ENCODE data around the gene TRAPPC10. TPM values are rescaled to one million over a fixed set of nuclear protein-coding genes. Genes with fewer than 3 reads are reported as not detected.

The TRAPPC10 gene
- polyA plus RNA-seq, 1 of the 3 experiments (the other 2 are of a cell fraction): 17.5 TPM

DNA sequence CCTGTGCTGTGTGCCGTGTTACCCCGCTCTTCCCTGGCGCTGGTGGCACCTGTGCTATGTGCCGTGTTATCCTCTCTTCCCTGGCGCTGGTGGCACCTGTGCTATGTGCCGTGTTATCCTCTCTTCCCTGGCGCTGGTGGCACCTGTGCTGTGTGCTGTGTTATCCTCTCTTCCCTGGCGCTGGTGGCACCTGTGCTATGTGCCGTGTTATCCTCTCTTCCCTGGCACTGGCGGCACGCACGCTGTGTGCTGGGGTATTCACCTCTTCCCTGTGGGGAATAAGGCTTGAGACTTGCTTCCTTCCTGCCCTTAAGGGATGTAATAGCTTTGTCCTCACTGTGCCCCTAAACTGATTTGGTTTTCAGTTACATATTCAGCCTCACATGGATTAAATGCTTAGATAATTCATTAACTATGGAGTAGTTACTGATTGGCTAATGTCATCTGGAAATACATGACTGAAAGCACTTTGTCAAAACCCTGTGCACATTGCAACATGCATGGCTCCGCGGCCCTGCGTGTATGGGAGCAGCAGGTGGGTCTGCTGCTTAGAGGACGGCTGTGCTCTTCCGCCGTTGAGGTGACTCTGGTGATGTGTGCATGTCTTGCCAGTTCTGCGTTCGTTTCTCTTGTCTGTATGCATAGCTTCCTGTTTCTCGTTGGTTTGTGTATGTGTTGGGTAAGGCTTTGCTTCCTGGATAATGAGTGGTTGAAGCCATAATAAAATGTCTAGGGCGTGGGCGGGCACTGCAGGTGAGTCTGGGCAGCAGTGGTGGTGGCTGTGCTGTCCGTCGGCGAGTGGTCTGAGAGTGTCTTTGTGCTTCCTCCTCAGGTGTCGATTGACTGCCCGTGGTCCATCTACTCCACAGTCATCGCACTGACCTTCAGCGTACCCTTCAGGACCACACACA, 77.1 kb downstream of the TRAPPC10 start:
- ChIA-PET CTCF (no interaction called here), POLR2A (no interaction called here)
- no peaks in the 10 kb centered on the region for H4K20me1 ChIP-seq (ENCODE audit: insufficient read depth)
- H3K27me3 ChIP-seq (ENCODE audit: insufficient read depth): no peaks in the 10 kb centered on the region
- no peaks in the 10 kb centered on the region for H3K4me1 ChIP-seq (ENCODE audit: control insufficient read depth in 1 of 2, insufficient read depth in 2 of 2, low read depth in 1 of 2, low read length in 1 of 2)
- H3F3A ChIP-seq (replicated peaks; ENCODE audit: insufficient read depth): peaks cover 2% of the 10 kb centered on the region
- H3K9me3 ChIP-seq: no peaks in the 10 kb centered on the region
- H2AFZ ChIP-seq (ENCODE audit: low read depth): no peak overlapping the region
- H3K4me3 ChIP-seq (ENCODE audit: low read depth in 2 of 2, low read length in 1 of 2): no peak overlapping the region
- no peak overlapping the region for H3K4me2 ChIP-seq
- H3K9ac ChIP-seq: no peak overlapping the region
- peaks cover 6% of the 10 kb centered on the region; the same call in 1 of the 2 replicates for H3K79me2 ChIP-seq (ENCODE audit: insufficient read depth)
- no peak for DNase-seq
- WGBS (ENCODE audit: low lambda C conversion rate): 98% methylated on average over 19 of the region's 30 CpGs
- H3K27ac ChIP-seq (ENCODE audit: low read depth in 2 of 2, low read length in 1 of 2): no peak overlapping the region
- TF ChIP-seq TAF1 (IDR thresholded peaks at IDR 0.05; ENCODE audit: borderline replicate concordance, low read depth, low read length): no peak
- TF ChIP-seq GATA2 (CRISPR knock-in tag; IDR thresholded peaks at IDR 0.05): no peak
- no peak for TF ChIP-seq EP300 (IDR thresholded peaks at IDR 0.05; ENCODE audit: borderline replicate concordance in 1 of 2, low read depth in 1 of 2, low read length in 1 of 2)
- TF ChIP-seq, protein P1, sequence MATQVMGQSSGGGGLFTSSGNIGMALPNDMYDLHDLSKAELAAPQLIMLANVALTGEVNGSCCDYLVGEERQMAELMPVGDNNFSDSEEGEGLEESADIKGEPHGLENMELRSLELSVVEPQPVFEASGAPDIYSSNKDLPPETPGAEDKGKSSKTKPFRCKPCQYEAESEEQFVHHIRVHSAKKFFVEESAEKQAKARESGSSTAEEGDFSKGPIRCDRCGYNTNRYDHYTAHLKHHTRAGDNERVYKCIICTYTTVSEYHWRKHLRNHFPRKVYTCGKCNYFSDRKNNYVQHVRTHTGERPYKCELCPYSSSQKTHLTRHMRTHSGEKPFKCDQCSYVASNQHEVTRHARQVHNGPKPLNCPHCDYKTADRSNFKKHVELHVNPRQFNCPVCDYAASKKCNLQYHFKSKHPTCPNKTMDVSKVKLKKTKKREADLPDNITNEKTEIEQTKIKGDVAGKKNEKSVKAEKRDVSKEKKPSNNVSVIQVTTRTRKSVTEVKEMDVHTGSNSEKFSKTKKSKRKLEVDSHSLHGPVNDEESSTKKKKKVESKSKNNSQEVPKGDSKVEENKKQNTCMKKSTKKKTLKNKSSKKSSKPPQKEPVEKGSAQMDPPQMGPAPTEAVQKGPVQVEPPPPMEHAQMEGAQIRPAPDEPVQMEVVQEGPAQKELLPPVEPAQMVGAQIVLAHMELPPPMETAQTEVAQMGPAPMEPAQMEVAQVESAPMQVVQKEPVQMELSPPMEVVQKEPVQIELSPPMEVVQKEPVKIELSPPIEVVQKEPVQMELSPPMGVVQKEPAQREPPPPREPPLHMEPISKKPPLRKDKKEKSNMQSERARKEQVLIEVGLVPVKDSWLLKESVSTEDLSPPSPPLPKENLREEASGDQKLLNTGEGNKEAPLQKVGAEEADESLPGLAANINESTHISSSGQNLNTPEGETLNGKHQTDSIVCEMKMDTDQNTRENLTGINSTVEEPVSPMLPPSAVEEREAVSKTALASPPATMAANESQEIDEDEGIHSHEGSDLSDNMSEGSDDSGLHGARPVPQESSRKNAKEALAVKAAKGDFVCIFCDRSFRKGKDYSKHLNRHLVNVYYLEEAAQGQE (IDR thresholded peaks at IDR 0.05; ENCODE audit: low read depth, low read length): no peak
- TF ChIP-seq RCOR1 (IDR thresholded peaks at IDR 0.05; ENCODE audit: low read length): no peak
- TF ChIP-seq FOXM1 (IDR thresholded peaks at IDR 0.05; ENCODE audit: low read depth): no peak
- TF ChIP-seq MEF2A (IDR thresholded peaks at IDR 0.05; ENCODE audit: borderline replicate concordance, low read depth): no peak
- TF ChIP-seq NRF1 (IDR thresholded peaks at IDR 0.05; ENCODE audit: low read depth, low read length): no peak
- TF ChIP-seq RAD21 (IDR thresholded peaks at IDR 0.05; ENCODE audit: low read length): no peak
- no peak for TF ChIP-seq RXRA (IDR thresholded peaks at IDR 0.05; ENCODE audit: borderline replicate concordance, low read depth)
- TF ChIP-seq FOSL2 (IDR thresholded peaks at IDR 0.05; ENCODE audit: borderline replicate concordance, low read depth): no peak
- no peak for TF ChIP-seq SIN3A (IDR thresholded peaks at IDR 0.05; ENCODE audit: borderline replicate concordance, low read depth, low read length)
- no peak for TF ChIP-seq FOXJ3 (CRISPR knock-in tag; IDR thresholded peaks at IDR 0.05)
- TF ChIP-seq, protein P2, sequence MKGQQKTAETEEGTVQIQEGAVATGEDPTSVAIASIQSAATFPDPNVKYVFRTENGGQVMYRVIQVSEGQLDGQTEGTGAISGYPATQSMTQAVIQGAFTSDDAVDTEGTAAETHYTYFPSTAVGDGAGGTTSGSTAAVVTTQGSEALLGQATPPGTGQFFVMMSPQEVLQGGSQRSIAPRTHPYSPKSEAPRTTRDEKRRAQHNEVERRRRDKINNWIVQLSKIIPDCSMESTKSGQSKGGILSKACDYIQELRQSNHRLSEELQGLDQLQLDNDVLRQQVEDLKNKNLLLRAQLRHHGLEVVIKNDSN (IDR thresholded peaks at IDR 0.05; ENCODE audit: borderline replicate concordance, low read depth): no peak
- no peak for TF ChIP-seq YY1 (IDR thresholded peaks at IDR 0.05; ENCODE audit: low read depth)
- TF ChIP-seq POLR2AphosphoS5 (IDR thresholded peaks at IDR 0.05; ENCODE audit: low read depth, low read length): no peak
- TF ChIP-seq, protein P3, sequence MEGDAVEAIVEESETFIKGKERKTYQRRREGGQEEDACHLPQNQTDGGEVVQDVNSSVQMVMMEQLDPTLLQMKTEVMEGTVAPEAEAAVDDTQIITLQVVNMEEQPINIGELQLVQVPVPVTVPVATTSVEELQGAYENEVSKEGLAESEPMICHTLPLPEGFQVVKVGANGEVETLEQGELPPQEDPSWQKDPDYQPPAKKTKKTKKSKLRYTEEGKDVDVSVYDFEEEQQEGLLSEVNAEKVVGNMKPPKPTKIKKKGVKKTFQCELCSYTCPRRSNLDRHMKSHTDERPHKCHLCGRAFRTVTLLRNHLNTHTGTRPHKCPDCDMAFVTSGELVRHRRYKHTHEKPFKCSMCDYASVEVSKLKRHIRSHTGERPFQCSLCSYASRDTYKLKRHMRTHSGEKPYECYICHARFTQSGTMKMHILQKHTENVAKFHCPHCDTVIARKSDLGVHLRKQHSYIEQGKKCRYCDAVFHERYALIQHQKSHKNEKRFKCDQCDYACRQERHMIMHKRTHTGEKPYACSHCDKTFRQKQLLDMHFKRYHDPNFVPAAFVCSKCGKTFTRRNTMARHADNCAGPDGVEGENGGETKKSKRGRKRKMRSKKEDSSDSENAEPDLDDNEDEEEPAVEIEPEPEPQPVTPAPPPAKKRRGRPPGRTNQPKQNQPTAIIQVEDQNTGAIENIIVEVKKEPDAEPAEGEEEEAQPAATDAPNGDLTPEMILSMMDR (IDR thresholded peaks at IDR 0.05): no peak
- no peak for TF ChIP-seq NFIC (IDR thresholded peaks at IDR 0.05; ENCODE audit: borderline replicate concordance)
- TF ChIP-seq RFX5 (IDR thresholded peaks at IDR 0.05; ENCODE audit: low read length): no peak
- no peak for TF ChIP-seq JUND (IDR thresholded peaks at IDR 0.05)
- H3K9me2 ChIP-seq: no peaks in the 10 kb centered on the region
- peaks cover 32 to 78% of the 10 kb centered on the region in 2 experiments for H3K36me3 ChIP-seq (replicated peaks in 1 of 2; ENCODE audit: control insufficient read depth in 1 of 2, insufficient read depth in 2 of 2, low read length in 1 of 2)
